Thoracic aorta (tissue), 2 donors: ENCODE results near the gene APOC1. TPM values are rescaled to one million over a fixed set of nuclear protein-coding genes. Genes with fewer than 3 reads are reported as not detected.
"Not testable (repeated sequence)": the region's sequence is repeated elsewhere in the genome, so short reads cannot be mapped to it uniquely, and the experiment has no call there.

Source experiments
- ATAC-seq: fragments of 150-250 bp; one replicate; pipeline ENCODE4 v1.8.0; 2017; ENCODE audit warnings: low read depth; ENCODE audit not compliant: insufficient number of reproducible peaks, low FRiP score
- DNase-seq: peaks from one replicate; pipeline ENCODE4 v3.0.0-alpha.2; 2020; ENCODE audit warnings: low spot score
- H3K27ac ChIP-seq, 2 donors: fragments of 200-600 bp; sonication (generic); 1 replicate in 1 of 2; 2 replicates in 1 of 2; pipeline ENCODE4 v1.5.1; 2016; ENCODE audit warnings: mild to moderate bottlenecking in 2 of 2, moderate library complexity in 2 of 2
- H3K27me3 ChIP-seq: fragments of 200-600 bp; sonication (generic); replicated peaks from 2 replicates; pipeline ENCODE4 v1.6.0; 2016; ENCODE audit warnings: mild to moderate bottlenecking; ENCODE audit not compliant: insufficient read depth
- H3K36me3 ChIP-seq: fragments of 200-600 bp; sonication (generic); one replicate; pipeline ENCODE4 v1.5.1; 2016
- H3K4me1 ChIP-seq, 2 donors: fragments of 200-600 bp; sonication (generic); 1 replicate in 1 of 2; 2 replicates in 1 of 2; pipeline versions ENCODE4 v1.5.1 to v1.6.0; 2016; ENCODE audit warnings: low read depth in 2 of 2, mild to moderate bottlenecking in 1 of 2; ENCODE audit not compliant: control insufficient read depth in 1 of 2
- H3K4me3 ChIP-seq: fragments of 200-600 bp; sonication (generic); 2 replicates; pipeline ENCODE4 v1.5.1; 2016; ENCODE audit warnings: mild to moderate bottlenecking
- H3K9me3 ChIP-seq: fragments of 200-600 bp; sonication (generic); 2 replicates; pipeline ENCODE4 v1.5.1; 2016
- total RNA-seq, 2 donors: library from RNA; depleted of rRNA; stranded (reverse); fragments of >200 nt; gene quantifications; one replicate each; pipeline versions ENCODE4 v1.1.0 to v1.2.3, GENCODE V29; 2016
- TF ChIP-seq, protein P1 (sequence below): fragments of 200-600 bp; sonication (generic); IDR thresholded peaks from one replicate; pipeline ENCODE4 v1.5.1; 2019; ENCODE audit warnings: antibody characterized with exemption

APOC1 gene
- total RNA-seq, 2 donors from 2014 or later, result 4.9 to 12.3 TPM

DNA sequence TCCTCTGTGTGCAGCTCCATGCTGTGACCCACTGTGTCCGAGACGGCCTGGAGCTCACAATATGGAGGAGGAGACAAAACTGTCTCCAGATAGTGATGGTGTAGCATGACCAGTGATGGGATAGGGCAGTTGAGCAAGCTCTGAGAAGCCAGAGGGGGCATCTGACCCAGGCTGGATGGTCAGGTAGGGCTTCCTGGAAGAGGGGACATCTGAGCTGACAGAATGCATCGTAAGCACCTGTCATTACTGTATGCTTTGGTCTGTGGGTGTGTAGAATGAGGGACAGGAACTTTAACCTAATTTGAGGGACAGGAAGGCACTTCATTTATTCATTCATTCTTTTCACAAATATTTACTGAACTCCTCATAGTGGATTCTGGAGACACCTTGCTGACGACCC, 29.8 kb upstream of the APOC1 start:
- Histone ChIP-seq H3K9me3 (no peaks in the 10 kb centered on the region), H3K27me3 (no peaks in the 10 kb centered on the region), H3K4me3 (no peak overlapping the region), H3K36me3 (peaks cover 24% of the 10 kb centered on the region), H3K4me1 (peaks cover 5 to 17% of the 10 kb centered on the region in 2 donors), H3K27ac (peak overlapping the region in 1 of 2 donors; percentile 10)
- DNase-seq (no peak), ATAC-seq (no peak)
- TF ChIP-seq, protein P1, sequence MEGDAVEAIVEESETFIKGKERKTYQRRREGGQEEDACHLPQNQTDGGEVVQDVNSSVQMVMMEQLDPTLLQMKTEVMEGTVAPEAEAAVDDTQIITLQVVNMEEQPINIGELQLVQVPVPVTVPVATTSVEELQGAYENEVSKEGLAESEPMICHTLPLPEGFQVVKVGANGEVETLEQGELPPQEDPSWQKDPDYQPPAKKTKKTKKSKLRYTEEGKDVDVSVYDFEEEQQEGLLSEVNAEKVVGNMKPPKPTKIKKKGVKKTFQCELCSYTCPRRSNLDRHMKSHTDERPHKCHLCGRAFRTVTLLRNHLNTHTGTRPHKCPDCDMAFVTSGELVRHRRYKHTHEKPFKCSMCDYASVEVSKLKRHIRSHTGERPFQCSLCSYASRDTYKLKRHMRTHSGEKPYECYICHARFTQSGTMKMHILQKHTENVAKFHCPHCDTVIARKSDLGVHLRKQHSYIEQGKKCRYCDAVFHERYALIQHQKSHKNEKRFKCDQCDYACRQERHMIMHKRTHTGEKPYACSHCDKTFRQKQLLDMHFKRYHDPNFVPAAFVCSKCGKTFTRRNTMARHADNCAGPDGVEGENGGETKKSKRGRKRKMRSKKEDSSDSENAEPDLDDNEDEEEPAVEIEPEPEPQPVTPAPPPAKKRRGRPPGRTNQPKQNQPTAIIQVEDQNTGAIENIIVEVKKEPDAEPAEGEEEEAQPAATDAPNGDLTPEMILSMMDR, result no peak

DNA sequence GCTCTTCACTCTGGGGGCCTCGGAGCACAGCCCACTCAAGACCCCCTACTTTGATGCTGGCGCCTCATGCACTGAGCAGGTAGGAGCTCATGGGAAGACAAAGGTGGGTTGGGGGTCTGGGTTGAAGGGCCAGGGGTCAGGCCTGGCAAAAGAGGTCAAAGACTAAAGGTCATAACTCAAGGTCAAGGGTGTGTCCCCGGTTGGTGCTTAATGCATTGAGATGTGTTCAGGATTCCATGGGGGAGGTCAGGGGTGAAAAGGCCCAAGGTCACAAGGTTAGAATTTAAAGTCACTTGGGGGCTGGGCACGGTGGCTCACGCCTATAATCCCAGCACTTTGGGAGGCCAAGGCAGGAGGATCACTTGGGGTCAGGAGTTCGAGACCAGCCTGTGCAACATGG, 28.3 kb upstream of the APOC1 start:
- TF ChIP-seq, protein P1, result no peak
- peaks cover 11 to 23% of the 10 kb centered on the region in 2 donors for H3K4me1 ChIP-seq
- ATAC-seq (no peak), DNase-seq (no peak)
- no peaks in the 10 kb centered on the region for H3K9me3 ChIP-seq
- no peaks in the 10 kb centered on the region for H3K27me3 ChIP-seq
- peaks cover 24% of the 10 kb centered on the region for H3K36me3 ChIP-seq
- no peak overlapping the region for H3K27ac ChIP-seq
- no peak overlapping the region for H3K4me3 ChIP-seq

DNA sequence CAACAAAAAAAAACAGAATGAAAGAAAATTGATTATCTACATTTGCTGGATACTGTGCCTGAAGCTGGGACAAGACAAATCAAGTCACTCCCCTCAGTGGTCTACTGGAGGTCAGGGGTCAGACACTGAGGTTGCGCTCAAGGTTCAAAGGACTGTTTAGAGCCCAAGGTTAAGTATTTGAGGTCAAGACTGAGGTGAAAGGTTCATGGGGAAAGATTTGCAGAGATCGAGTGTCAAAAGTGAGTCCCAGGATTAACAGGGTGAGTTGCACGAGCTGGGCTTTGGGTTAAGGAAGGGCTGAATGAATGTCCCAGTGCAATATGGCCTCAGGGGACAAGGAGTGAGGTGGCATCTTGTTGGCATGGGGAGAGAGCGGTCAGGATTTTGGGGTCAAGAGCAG, 26.8 kb upstream of the APOC1 start:
- Histone ChIP-seq H3K36me3 (peaks cover 24% of the 10 kb centered on the region), H3K9me3 (no peaks in the 10 kb centered on the region), H3K27ac (no peak overlapping the region), H3K27me3 (no peaks in the 10 kb centered on the region), H3K4me1 (peaks cover 21 to 35% of the 10 kb centered on the region in 2 donors), H3K4me3 (no peak overlapping the region)
- TF ChIP-seq, protein P1, result no peak
- DNase-seq (no peak), ATAC-seq (no peak)

GRCh38 chr19:44888335-44888734, 26.1 kb upstream of the APOC1 start:
- H3K4me3 ChIP-seq, ATAC-seq: not testable (repeated sequence)
- peaks cover 29% of the 10 kb centered on the region for H3K36me3 ChIP-seq

GRCh38 chr19:44889830-44890365, 24.5 kb upstream of the APOC1 start:
- no peak for DNase-seq
- Histone ChIP-seq H3K27ac (peak overlapping the region; percentile 88 to 97), H3K4me3 (peak overlapping the region; percentile 86), H3K4me1 (peaks cover 17 to 23% of the 10 kb centered on the region in 2 donors), H3K9me3 (no peaks in the 10 kb centered on the region), H3K27me3 (no peaks in the 10 kb centered on the region), H3K36me3 (peaks cover 34% of the 10 kb centered on the region)
- no peak for ATAC-seq
- TF ChIP-seq, protein P1, result no peak

More at GRCh38 chr19:44888335-44888734, 26.1 kb upstream of the APOC1 start:
- not testable (repeated sequence) for H3K27ac ChIP-seq, H3K27me3 ChIP-seq, DNase-seq, H3K9me3 ChIP-seq
- H3K4me1 ChIP-seq, result peaks cover 21 to 35% of the 10 kb centered on the region in 2 donors
